Liver (tissue), 3 donors: ENCODE measurements around the gene ADO.

Source experiments
- EGR1 ChIP-seq, 2 donors: IDR thresholded peaks; 2 replicates each; pipeline ENCODE4 v1.6.1; 2016 to 2018; ENCODE audit warnings: antibody characterized with exemption in 2 of 2, low read depth in 2 of 2
- JUND ChIP-seq, 2 donors: IDR thresholded peaks; 2 replicates each; pipeline ENCODE4 v1.6.1; 2016; ENCODE audit warnings: antibody characterized with exemption in 2 of 2
- RAD21 ChIP-seq, 2 donors: IDR thresholded peaks; 2 replicates each; pipeline ENCODE4 v1.6.1; 2016; ENCODE audit warnings: antibody characterized with exemption in 2 of 2, mild to moderate bottlenecking in 2 of 2
- SP1 ChIP-seq: IDR thresholded peaks from 2 replicates; pipeline ENCODE4 v1.6.1; 2018; ENCODE audit warnings: antibody characterized with exemption, mild to moderate bottlenecking
- YY1 ChIP-seq: IDR thresholded peaks from 2 replicates; pipeline ENCODE4 v1.6.1; 2016; ENCODE audit warnings: antibody characterized with exemption, mild to moderate bottlenecking
- TF ChIP-seq, protein P1 (sequence below): fragments of 150-350 bp; IDR thresholded peaks from 2 replicates; pipeline ENCODE4 v1.5.1; 2017; ENCODE audit warnings: improper control_type of control experiment, low read depth, low read length; ENCODE audit not compliant: missing input control
- TF ChIP-seq, protein P2 (sequence below): IDR thresholded peaks from 2 replicates; pipeline ENCODE4 v1.6.1; 2016; ENCODE audit warnings: antibody characterized with exemption
- TF ChIP-seq, protein P3 (sequence below): IDR thresholded peaks from 2 replicates; pipeline ENCODE4 v1.6.1; 2016; ENCODE audit warnings: antibody characterized with exemption
- TF ChIP-seq, protein P4 (sequence below): IDR thresholded peaks from 2 replicates; pipeline ENCODE4 v1.6.1; 2016; ENCODE audit warnings: antibody characterized with exemption, mild to moderate bottlenecking
- donor health status: healthy.
- donor health status: healthy.

DNA sequence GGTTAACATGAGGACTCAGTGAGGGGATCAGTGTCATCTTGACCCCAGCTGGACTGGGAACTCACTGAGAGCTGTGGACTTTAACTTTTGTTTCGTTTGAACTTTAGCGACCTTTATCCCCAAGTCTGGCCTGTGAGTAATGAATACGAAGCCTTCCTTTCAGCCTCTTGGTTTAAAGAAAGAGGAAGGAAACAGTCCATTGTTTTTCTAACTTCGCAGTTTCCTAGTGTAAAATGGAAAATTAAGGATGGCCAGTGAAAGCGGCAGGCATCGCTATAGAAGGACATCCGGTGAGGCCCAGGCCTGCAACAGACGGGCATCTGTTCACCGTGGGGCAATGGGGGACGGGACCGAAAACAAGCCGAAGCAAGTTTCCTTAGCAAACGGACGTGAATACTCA lies 44.1 kb upstream of the ADO start:
- TF ChIP-seq, protein P1, sequence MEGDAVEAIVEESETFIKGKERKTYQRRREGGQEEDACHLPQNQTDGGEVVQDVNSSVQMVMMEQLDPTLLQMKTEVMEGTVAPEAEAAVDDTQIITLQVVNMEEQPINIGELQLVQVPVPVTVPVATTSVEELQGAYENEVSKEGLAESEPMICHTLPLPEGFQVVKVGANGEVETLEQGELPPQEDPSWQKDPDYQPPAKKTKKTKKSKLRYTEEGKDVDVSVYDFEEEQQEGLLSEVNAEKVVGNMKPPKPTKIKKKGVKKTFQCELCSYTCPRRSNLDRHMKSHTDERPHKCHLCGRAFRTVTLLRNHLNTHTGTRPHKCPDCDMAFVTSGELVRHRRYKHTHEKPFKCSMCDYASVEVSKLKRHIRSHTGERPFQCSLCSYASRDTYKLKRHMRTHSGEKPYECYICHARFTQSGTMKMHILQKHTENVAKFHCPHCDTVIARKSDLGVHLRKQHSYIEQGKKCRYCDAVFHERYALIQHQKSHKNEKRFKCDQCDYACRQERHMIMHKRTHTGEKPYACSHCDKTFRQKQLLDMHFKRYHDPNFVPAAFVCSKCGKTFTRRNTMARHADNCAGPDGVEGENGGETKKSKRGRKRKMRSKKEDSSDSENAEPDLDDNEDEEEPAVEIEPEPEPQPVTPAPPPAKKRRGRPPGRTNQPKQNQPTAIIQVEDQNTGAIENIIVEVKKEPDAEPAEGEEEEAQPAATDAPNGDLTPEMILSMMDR = no peak
- TF ChIP-seq, protein P2, sequence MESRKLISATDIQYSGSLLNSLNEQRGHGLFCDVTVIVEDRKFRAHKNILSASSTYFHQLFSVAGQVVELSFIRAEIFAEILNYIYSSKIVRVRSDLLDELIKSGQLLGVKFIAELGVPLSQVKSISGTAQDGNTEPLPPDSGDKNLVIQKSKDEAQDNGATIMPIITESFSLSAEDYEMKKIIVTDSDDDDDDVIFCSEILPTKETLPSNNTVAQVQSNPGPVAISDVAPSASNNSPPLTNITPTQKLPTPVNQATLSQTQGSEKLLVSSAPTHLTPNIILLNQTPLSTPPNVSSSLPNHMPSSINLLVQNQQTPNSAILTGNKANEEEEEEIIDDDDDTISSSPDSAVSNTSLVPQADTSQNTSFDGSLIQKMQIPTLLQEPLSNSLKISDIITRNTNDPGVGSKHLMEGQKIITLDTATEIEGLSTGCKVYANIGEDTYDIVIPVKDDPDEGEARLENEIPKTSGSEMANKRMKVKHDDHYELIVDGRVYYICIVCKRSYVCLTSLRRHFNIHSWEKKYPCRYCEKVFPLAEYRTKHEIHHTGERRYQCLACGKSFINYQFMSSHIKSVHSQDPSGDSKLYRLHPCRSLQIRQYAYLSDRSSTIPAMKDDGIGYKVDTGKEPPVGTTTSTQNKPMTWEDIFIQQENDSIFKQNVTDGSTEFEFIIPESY = no peak
- TF ChIP-seq YY1 (peak; percentile 76), JUND (IDR thresholded peaks at IDR 0.05) (no peak), RAD21 (IDR thresholded peaks at IDR 0.05) (peak in 1 of 2 donors; percentile 12), SP1 (peak; percentile 16), EGR1 (IDR thresholded peaks at IDR 0.05; ENCODE audit: low read depth in 2 of 2) (no peak)
- TF ChIP-seq, protein P3, sequence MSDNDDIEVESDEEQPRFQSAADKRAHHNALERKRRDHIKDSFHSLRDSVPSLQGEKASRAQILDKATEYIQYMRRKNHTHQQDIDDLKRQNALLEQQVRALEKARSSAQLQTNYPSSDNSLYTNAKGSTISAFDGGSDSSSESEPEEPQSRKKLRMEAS = no peak
- TF ChIP-seq, protein P4, sequence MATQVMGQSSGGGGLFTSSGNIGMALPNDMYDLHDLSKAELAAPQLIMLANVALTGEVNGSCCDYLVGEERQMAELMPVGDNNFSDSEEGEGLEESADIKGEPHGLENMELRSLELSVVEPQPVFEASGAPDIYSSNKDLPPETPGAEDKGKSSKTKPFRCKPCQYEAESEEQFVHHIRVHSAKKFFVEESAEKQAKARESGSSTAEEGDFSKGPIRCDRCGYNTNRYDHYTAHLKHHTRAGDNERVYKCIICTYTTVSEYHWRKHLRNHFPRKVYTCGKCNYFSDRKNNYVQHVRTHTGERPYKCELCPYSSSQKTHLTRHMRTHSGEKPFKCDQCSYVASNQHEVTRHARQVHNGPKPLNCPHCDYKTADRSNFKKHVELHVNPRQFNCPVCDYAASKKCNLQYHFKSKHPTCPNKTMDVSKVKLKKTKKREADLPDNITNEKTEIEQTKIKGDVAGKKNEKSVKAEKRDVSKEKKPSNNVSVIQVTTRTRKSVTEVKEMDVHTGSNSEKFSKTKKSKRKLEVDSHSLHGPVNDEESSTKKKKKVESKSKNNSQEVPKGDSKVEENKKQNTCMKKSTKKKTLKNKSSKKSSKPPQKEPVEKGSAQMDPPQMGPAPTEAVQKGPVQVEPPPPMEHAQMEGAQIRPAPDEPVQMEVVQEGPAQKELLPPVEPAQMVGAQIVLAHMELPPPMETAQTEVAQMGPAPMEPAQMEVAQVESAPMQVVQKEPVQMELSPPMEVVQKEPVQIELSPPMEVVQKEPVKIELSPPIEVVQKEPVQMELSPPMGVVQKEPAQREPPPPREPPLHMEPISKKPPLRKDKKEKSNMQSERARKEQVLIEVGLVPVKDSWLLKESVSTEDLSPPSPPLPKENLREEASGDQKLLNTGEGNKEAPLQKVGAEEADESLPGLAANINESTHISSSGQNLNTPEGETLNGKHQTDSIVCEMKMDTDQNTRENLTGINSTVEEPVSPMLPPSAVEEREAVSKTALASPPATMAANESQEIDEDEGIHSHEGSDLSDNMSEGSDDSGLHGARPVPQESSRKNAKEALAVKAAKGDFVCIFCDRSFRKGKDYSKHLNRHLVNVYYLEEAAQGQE = no peak
